SIG-M5 treated with dmso at 0.1 percent for 504 hours (cell line): Measurements from ENCODE around the gene LCN6.

Experiments
- DNase-seq: peaks from one replicate; lab custom pipeline; 2025; ENCODE audit not compliant: unreplicated experiment; lab: John Stamatoyannopoulos, UW

The LCN6 gene

GRCh38 chr9:136745389-136746154 is 2.8 kb downstream of the LCN6 start:
- DNase-seq, result no peak

- no peak for DNase-seq
These were observed 3.6 kb downstream of the LCN6 start for GRCh38 chr9:136744773-136745172.

DNA sequence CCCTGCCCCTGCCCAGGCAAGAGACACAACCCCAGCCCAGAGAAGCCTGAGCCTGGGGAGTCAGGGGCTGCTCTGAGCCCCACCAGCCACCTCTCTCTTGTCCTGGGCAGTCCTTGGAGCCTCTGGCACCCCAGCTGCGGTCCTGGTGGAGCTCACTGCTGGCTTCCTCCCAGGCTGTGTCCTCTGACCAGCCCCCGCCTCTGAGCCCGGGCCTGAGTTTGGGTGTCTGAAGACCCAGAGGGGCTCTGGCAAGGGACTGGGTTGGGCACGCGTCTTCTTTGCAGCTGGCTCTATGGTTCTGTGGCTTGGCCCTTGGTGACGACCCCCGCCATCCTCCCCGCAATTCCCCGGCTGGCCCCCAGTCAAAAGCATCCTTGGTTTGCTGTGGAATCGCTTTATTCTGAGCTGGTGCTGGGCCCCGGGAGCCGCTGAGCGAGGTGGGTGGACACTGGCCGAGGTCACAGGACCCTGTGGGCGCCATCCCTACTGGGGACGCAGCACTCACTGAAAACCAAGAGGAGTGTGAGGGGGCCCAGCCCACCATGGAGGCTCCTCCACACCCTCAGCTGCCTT is 4.6 kb downstream of the LCN6 start:
- no peak for DNase-seq

- DNase-seq, result no peak
These were observed 5.5 kb downstream of the LCN6 start, which contains the start of gene LCN10 for GRCh38 chr9:136742591-136743391. LCN10 (minus strand) TSS chr9:136742940; CDS start chr9:136742903, 37 bp downstream.

DNA sequence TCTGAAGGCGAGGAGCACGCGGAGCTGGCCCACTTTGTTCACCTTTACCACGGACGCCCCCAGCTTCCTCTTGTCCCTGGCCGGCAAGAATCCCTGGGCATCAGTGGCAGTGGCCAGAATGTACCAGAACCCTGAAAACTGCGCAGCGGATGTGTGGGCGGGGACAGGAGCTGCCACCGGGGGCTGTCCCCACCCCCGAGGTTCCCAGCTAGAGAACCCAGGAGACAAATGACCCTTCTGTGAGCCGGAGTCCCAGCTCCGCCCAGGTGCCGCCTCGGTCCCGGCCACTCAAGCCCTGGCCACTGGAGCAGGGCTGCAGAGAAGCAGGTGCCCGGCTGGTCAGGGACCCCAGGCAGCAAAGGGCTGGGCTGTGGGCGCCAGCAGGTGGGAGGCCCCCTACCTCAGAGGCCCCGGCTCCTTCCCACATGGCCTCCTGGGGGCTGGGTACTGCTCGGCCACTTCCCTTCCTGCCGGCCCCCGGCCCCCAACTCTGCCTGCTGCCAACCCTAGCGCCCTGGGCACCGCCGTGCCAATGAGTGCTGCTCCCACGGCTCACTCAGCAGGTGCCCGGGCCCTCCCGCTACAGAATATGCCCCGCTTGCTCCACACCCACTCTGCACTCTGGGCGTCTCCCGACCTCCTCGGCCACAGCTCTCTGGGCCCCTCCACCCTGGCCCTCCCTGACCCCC is 6.3 kb downstream of the LCN6 start:
- DNase-seq, result no peak

GRCh38 chr9:136740971-136741882 is 7.1 kb downstream of the LCN6 start:
- DNase-seq, result no peak

- DNase-seq, result no peak
These were observed 7.8 kb downstream of the LCN6 start for GRCh38 chr9:136740491-136740890.

DNA sequence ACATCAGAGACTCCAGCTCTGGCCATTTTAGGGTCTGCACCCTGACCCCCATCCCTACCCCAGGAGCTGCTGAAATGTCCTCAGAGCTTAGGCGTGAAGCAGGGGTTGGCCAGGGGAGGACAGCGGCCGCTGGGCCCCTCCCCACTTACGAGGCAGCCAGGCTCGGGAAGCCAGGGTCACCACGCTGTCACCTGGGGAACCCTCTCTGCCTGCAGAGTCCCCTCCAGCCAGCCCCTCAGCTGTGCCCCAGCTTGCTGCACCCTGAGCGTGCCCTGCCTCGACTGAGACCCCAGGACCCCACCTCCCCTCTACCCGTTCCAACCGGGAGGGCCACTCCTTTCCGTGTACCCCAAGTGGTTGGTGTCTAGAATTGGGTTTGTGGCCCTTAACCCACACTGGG is 8.3 kb downstream of the LCN6 start:
- DNase-seq, result no peak

DNA sequence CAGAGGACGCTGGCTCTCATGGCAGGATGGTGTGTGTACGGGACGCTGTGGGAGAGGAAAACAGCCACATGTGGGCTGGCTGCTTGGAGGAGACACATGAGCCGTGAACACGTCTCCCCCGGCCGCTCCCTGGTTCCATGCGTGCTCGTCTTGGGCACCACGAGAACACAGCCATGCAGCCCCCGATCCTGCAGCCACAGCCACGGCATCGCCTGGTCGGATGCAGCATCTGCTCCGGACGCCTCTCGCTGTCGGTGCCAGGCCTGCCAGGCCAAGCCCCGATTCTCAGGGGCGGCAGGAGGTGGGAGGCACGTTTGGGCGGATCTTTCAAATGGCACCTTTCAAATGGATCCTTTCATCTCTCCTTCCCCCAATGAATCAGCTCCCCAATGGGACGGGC is 8.8 kb downstream of the LCN6 start:
- no peak for DNase-seq

DNA sequence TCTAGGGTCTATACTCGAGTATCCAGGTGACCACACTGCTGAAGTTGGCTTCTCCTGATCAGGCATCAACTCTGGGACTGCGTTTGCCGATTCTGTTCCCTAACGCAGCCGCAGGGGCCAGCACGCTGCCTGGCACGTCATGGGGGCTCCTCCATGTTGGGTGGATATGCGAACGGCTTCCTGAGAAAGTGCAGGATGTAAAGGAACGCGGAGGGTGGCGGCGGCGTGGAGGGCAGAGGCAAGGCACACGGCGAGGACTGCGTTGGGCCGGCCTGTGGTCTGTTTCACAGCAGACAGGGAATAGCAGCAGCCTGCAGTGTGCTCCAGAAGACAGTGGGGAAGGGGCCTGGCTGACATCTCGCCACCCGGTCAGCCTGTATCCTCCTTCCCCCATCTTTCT is 9.4 kb downstream of the LCN6 start:
- DNase-seq, result no peak

GRCh38 chr9:136735812-136736480 is 12.4 kb downstream of the LCN6 start:
- DNase-seq, result no peak

GRCh38 chr9:136734837-136735496 is 13.4 kb downstream of the LCN6 start:
- DNase-seq, result no peak

DNA sequence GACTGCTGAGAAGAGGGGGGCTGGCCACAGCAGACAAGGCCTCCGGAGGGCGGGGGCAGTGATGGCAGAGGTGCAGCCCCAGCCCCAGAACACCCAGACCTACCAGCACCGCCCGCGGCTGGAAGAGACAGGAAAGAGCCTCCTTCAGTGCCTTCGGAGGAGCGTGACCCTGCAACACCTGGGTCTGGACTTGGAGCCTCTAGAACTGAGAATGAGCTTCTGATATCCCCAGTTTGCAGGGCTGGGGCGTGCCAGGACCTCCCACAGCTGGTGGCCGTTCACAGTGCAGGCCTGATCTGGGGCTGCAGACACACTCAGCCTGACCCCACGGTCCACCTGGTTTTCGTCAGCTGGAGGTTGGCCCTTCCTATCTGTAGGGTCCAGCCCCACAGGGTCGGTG is 14.7 kb downstream of the LCN6 start:
- DNase-seq, result no peak

DNA sequence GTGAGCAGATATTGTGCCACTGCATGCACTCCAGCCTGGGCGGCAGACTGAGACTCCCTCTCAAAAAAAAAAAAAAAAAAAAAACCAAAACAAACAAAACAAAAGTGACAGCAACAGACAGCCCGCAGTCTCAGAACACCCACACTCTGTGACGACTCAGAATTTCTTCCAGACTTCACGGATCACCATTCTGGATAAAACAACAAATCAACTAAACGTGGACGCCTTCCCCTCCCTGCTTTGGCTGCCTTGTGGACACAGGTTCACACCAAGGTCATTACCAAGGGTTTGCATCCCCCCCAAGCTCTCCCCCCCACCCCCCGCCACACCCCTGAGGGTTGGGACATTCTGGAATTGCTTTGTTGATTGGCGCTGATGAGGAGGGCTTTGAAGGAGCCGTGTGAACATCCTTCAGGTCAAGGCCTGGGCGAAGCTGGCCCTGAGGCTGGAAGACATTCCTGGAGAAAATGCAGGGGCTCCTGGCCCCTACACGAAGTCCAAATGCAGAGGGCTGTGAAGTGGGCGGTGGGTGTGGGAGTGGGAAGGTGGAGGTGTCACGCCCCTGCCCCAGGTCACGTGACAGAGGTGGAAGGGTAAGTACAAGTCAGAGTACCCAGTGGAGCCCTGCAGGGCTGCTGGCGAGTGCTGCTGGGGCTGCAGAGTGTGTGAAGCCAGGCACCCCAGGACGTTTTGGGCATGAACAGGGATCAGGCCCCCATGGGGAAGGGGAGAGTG is 15.7 kb downstream of the LCN6 start:
- no peak for DNase-seq

DNA sequence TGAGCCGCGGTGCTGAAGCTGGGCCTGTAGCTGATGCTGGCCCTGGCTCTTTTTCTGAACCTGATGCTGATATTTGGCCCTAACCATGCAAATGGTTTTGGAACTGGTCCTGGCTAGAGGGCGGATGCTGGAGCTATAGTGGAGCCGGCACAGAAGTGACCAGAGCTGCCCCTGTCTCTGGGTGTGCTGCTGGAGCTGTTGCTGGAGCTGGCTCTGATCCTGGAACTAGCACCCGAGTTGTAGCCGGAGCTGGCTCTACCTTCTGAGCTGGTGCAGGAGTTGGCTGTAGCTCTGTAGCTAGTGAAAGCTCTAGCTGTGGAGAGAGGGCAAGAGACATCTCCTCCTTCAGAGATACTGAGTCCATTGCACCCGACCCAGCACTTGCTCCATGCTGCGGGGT is 18.4 kb downstream of the LCN6 start:
- DNase-seq, result no peak

DNA sequence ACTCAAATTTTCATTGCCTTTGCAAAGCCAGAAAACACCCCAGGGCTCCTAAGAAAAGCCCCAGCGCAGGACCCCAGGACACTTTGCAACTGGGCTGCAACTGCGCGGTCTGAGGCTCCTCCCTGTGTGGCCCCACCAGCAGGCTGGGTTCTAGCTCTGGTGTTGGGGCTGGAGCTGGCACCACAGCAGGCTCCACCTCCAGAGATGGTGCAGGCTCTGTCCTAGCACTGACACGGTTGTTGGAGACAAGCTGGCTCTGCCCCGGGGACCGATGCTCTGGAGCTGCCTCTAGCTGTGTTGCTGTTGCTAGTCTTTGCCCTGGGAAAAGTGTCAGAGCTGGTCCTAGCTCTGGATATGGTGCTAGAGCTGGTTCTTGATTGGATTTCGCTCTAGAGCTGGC is 19.2 kb downstream of the LCN6 start:
- peak; percentile 57 for DNase-seq

DNA sequence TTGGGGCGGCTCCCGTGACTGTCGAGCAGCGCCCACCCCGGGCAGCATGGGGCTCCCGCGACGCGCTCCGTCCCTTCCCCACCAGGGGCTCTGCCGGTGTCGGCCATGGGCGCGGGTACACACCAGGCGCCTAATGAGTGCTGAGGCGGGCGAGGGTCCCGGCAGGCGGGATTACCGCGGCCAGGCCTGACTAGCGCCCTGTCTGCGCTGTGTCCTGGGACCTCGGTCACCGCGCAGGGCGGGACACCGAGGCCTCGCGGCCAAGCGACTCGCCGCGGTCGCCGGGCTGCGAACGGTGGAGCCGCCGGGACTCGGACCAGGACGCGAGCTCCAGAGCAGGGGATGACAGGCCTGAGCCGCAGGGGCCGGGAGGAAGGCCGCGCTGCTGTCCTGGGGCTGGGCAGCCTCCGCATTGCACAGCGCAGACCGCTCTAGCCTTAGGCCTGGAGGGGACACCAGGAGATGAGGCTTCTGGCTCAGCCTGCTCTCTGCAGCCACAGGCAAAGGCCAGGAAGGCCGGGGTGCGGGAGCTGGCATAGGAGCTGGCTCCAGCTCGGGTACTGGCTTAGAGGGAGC is 19.7 kb downstream of the LCN6 start:
- no peak for DNase-seq

DNA sequence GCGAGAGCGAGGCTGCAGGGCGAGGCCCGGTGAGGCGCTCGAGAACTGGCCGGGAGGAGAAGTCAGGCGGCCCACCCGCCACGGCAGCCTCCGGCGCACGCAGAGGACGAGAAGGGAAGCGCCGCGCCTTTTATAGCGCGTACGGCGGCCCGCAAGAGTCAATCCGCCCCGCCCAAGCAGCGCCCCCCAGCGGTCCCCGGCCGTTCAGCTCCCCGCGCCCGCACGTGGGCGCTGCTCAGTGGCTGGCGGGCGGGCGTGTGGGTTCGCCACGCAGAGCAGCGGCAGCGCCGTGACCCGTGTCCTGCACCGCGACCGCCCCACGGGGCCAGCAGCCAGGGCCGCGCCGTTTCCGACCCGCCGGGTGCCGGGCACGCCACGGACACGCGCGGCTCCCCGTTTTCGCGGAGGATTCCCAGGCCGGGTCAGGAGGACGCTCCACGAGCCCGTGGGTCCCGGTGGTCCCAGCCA is 20.2 kb downstream of the LCN6 start:
- peak; percentile 72 for DNase-seq
